Amniotic epithelial cell (primary cell): Measurements from ENCODE around the gene NAE1.
"Not testable (repeated sequence)": the region's sequence is repeated elsewhere in the genome, so short reads cannot be mapped to it uniquely, and the experiment has no call there.

Source experiments
- DNase-seq: peaks from one replicate; pipeline ENCODE4 v3.0.0-alpha.2; 2010; ENCODE audit warnings: low read depth

Gene NAE1

GRCh38 chr16:66802159-66802558 is 28.6 kb downstream of the NAE1 start:
- DNase-seq = no peak

- DNase-seq = no peak
Measured at GRCh38 chr16:66801320-66802105, 29.3 kb downstream of the NAE1 start, which contains the start of gene TERB1. TERB1 (minus strand) TSS chr16:66801584; CDS start chr16:66796798, 4,786 bp downstream.

GRCh38 chr16:66800856-66801255 is 29.9 kb downstream of the NAE1 start:
- DNase-seq = no peak

- DNase-seq = peak; percentile 24
Measured at GRCh38 chr16:66798161-66798560, 32.6 kb downstream of the NAE1 start.

GRCh38 chr16:66793984-66794383 is 36.8 kb downstream of the NAE1 start:
- DNase-seq = not testable (repeated sequence)

GRCh38 chr16:66790130-66790733 is 40.5 kb downstream of the NAE1 start:
- DNase-seq = no peak

GRCh38 chr16:66787427-66787826 is 43.3 kb downstream of the NAE1 start:
- no peak for DNase-seq

GRCh38 chr16:66786551-66786950 is 44.2 kb downstream of the NAE1 start:
- no peak for DNase-seq

- DNase-seq = no peak
Measured at GRCh38 chr16:66776457-66776856, 54.3 kb downstream of the NAE1 start.

GRCh38 chr16:66774981-66775380 is 55.8 kb downstream of the NAE1 start:
- DNase-seq = no peak

- no peak for DNase-seq
Measured at GRCh38 chr16:66758086-66758485, 72.7 kb downstream of the NAE1 start.

GRCh38 chr16:66754819-66755218 is 76.0 kb downstream of the NAE1 start:
- DNase-seq = no peak

GRCh38 chr16:66754211-66754610 is 76.6 kb downstream of the NAE1 start:
- no peak for DNase-seq

- DNase-seq = no peak
Measured at GRCh38 chr16:66752958-66753357, 77.8 kb downstream of the NAE1 start.
